Parathyroid adenoma (tissue), 2 donors: ENCODE measurements around the gene FRMD4A.

Experiments used
- H2AFZ ChIP-seq: fragments of 300-600 bp; sonication (generic); one replicate; pipeline ENCODE4 v1.7.0; 2017; ENCODE audit warnings: antibody characterized with exemption, mild to moderate bottlenecking
- H3K27ac ChIP-seq: fragments of 300-600 bp; sonication (generic); one replicate; pipeline ENCODE4 v1.7.0; 2017
- H3K27me3 ChIP-seq: fragments of 300-600 bp; sonication (generic); one replicate; pipeline ENCODE4 v1.7.0; 2017; ENCODE audit warnings: low read length; ENCODE audit not compliant: control insufficient read depth, insufficient read depth
- H3K36me3 ChIP-seq: fragments of 300-600 bp; sonication (generic); one replicate; pipeline ENCODE4 v1.7.0; 2017; ENCODE audit warnings: low read length; ENCODE audit not compliant: control insufficient read depth, insufficient read depth
- H3K4me1 ChIP-seq: fragments of 300-600 bp; sonication (generic); one replicate; pipeline ENCODE4 v1.7.0; 2017; ENCODE audit warnings: control low read depth
- H3K4me2 ChIP-seq: fragments of 300-600 bp; sonication (generic); one replicate; pipeline ENCODE4 v1.7.0; 2017; ENCODE audit warnings: low read length
- H3K4me3 ChIP-seq: fragments of 300-600 bp; sonication (generic); one replicate; pipeline ENCODE4 v1.7.0; 2017; ENCODE audit warnings: low read depth, low read length
- H3K79me2 ChIP-seq: fragments of 300-600 bp; sonication (generic); one replicate; pipeline ENCODE4 v1.7.0; 2017; ENCODE audit warnings: control low read depth
- H3K9ac ChIP-seq: fragments of 300-600 bp; sonication (generic); one replicate; pipeline ENCODE4 v1.7.0; 2017; ENCODE audit warnings: mild to moderate bottlenecking
- H3K9me3 ChIP-seq: fragments of 300-600 bp; sonication (generic); one replicate; pipeline ENCODE4 v1.7.0; 2017; ENCODE audit warnings: low read length; ENCODE audit not compliant: control insufficient read depth
- TF ChIP-seq, protein P1 (sequence below): fragments of 300-600 bp; sonication (generic); IDR thresholded peaks from one replicate; pipeline ENCODE4 v1.7.0; 2017; ENCODE audit warnings: antibody characterized with exemption, mild to moderate bottlenecking
- donor health status: primary hyperparathyroidism.

The FRMD4A gene

DNA sequence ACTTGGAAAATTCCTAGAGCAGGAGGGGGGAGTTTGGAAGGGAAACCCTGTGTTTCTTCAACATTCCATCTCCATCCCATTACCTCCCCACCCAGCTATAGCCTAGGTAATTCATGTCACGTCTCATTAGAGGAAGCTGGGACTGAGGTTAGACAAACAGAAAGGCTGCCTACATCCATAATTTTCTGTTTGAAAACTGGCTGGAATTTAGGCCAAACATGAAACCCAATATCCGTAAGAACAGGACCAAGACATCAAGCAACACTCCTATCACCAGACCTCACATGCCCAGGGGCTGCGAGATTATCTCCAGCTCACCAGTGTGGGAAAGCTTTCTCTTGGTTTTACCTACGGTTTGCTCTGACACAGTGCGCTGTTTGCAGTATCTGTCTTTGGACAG lies 316.3 kb downstream of the FRMD4A start:
- Histone ChIP-seq H3K79me2 (no peaks in the 10 kb centered on the region), H3K27me3 (no peaks in the 10 kb centered on the region), H3K27ac (no peak overlapping the region), H3K4me1 (no peaks in the 10 kb centered on the region), H3K9ac (no peak overlapping the region), H3K9me3 (no peaks in the 10 kb centered on the region), H2AFZ (no peak overlapping the region), H3K36me3 (no peaks in the 10 kb centered on the region), H3K4me2 (no peak overlapping the region), H3K4me3 (no peak overlapping the region)
- TF ChIP-seq, protein P1, sequence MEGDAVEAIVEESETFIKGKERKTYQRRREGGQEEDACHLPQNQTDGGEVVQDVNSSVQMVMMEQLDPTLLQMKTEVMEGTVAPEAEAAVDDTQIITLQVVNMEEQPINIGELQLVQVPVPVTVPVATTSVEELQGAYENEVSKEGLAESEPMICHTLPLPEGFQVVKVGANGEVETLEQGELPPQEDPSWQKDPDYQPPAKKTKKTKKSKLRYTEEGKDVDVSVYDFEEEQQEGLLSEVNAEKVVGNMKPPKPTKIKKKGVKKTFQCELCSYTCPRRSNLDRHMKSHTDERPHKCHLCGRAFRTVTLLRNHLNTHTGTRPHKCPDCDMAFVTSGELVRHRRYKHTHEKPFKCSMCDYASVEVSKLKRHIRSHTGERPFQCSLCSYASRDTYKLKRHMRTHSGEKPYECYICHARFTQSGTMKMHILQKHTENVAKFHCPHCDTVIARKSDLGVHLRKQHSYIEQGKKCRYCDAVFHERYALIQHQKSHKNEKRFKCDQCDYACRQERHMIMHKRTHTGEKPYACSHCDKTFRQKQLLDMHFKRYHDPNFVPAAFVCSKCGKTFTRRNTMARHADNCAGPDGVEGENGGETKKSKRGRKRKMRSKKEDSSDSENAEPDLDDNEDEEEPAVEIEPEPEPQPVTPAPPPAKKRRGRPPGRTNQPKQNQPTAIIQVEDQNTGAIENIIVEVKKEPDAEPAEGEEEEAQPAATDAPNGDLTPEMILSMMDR = no peak

DNA sequence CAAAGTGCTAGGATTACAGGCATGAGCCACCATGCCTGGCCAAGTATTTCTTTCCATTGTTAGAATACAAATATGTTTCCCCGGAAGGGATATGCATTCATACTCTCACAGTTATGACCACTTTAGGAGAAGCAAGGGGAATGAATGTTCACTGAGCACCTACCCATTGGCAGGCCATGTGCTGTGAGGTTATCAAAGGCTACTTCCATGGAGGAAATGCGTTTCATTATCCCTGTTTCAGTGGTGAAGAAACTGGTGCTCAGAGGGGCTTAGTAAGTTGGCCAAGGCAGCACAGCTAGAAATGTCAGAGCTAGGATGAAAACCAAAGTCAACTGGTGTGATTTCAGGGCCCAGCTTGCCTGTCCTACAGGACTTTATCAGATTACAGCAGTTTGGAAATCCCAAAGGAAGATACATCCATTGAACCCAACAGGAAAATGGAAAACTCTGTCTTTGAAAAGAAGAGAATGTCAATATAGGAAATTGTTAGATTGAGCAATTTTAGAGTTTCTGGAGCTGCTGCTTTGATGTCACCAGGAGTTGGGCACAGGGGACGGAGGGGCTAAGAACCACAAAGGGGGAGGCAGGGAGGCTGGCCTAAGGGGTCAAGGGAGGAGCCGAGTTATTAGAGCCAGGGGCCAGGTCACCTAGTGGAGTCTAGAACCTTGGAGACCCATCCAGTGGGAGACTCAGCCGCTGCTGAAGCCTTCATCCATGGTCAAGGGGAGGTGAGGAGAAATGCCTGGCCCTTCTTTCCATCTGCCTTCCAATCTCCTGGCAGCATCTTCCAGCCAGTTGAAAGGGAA lies 319.8 kb downstream of the FRMD4A start:
- H3K9ac ChIP-seq = no peak overlapping the region
- H2AFZ ChIP-seq = no peak overlapping the region
- no peaks in the 10 kb centered on the region for H3K36me3 ChIP-seq
- H3K9me3 ChIP-seq = no peaks in the 10 kb centered on the region
- TF ChIP-seq, protein P1 = no peak
- H3K79me2 ChIP-seq = no peaks in the 10 kb centered on the region
- no peak overlapping the region for H3K4me2 ChIP-seq
- H3K4me3 ChIP-seq = no peak overlapping the region
- H3K27ac ChIP-seq = no peak overlapping the region
- no peaks in the 10 kb centered on the region for H3K27me3 ChIP-seq
- H3K4me1 ChIP-seq = no peaks in the 10 kb centered on the region

DNA sequence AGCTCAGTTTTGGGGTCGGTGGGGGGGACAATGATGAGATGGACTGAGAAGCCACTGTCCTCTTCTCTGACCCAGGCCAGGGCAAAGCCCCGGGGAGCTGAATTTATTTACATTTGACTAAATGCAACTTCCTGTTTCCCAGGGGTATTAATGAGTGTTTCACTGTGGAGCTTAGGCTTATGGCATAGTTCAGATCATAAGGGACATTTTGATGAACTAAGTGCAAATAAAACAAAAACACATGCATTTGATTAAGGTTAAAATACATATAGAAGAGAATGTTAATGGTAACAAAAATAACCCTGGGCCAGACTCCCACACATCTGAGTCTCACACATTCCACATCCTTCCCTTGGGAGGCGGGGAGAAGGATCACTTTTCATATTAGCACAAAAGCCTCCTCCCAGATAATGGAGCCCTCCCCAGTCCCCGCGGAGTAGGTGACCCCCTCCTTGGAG lies 320.6 kb downstream of the FRMD4A start:
- TF ChIP-seq, protein P1 = no peak
- no peaks in the 10 kb centered on the region for H3K27me3 ChIP-seq
- H3K27ac ChIP-seq = no peak overlapping the region
- no peak overlapping the region for H3K4me3 ChIP-seq
- no peaks in the 10 kb centered on the region for H3K79me2 ChIP-seq
- H3K36me3 ChIP-seq = no peaks in the 10 kb centered on the region
- H2AFZ ChIP-seq = no peak overlapping the region
- H3K4me2 ChIP-seq = peak overlapping the region; percentile 33
- H3K9me3 ChIP-seq = no peaks in the 10 kb centered on the region
- H3K9ac ChIP-seq = no peak overlapping the region
- no peaks in the 10 kb centered on the region for H3K4me1 ChIP-seq

DNA sequence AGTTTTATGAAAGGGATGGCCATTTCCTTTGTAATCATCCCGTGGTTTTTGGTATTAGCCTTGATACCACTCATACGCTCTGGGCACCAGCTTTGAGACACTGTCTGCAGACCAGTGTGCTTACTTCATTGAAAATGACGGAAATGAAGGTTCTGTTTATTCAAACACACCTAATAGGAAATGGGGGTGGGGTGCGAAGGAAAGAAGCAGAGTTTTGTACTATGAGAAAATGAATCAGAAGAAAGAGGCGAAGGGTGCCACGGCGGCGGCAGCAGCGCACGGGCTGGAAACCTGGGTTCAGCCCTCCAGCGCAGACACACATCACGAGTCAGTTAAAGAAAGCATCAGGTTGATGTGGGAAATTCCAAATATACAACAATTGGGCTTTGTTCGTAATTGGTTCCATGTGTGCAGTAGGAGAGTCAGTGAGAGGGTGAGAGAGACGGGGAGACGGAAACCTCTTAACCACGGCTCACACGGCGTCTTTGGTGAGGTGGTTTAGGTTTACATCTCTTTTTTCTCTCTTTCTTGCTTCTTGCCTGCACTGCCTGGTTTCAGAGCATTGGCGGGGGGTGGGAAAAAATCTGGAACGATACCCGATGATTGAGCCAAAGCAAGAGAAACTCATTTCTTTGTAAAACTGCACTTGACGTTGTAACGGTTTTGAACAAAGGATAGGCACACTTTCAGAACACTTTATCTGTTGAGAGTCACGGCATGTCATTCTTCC lies 321.2 kb downstream of the FRMD4A start:
- H2AFZ ChIP-seq = no peak overlapping the region
- peak overlapping the region; percentile 33 for H3K4me2 ChIP-seq
- H3K79me2 ChIP-seq = no peaks in the 10 kb centered on the region
- H3K27me3 ChIP-seq = no peaks in the 10 kb centered on the region
- TF ChIP-seq, protein P1 = no peak
- H3K9ac ChIP-seq = no peak overlapping the region
- H3K36me3 ChIP-seq = no peaks in the 10 kb centered on the region
- H3K27ac ChIP-seq = no peak overlapping the region
- no peaks in the 10 kb centered on the region for H3K9me3 ChIP-seq
- H3K4me1 ChIP-seq = no peaks in the 10 kb centered on the region
- no peak overlapping the region for H3K4me3 ChIP-seq
